RWPE2 (cell line): ENCODE data around the gene SLIT3.

Source experiments
- ATAC-seq: fragments of 200-7000 bp; cut with Tn5 transposase; 3 replicates; pipeline ENCODE4 v1.9.1; 2021; ENCODE audit warnings: low read depth
- DNase-seq: peaks from one replicate; pipeline ENCODE4 v3.0.0-alpha.2; 2020; ENCODE audit warnings: low spot score
- H3K27ac ChIP-seq: fragments of 450-650 bp; 2 replicates; pipeline ENCODE4 v1.5.1; 2017; ENCODE audit warnings: mild to moderate bottlenecking; ENCODE audit not compliant: poor library complexity, severe bottlenecking
- H3K27me3 ChIP-seq: fragments of 250-450 bp; sonication (Bioruptor Pico); 2 replicates; pipeline ENCODE4 v1.5.1; 2021; ENCODE audit warnings: mild to moderate bottlenecking, moderate library complexity; ENCODE audit not compliant: insufficient read depth, poor library complexity, severe bottlenecking
- H3K36me3 ChIP-seq: fragments of 250-450 bp; sonication (Bioruptor Pico); 2 replicates; pipeline ENCODE4 v1.5.1; 2020; ENCODE audit warnings: low read depth, mild to moderate bottlenecking, moderate library complexity
- H3K4me1 ChIP-seq: fragments of 250-450 bp; sonication (Bioruptor Pico); 2 replicates; pipeline ENCODE4 v1.5.1; 2021; ENCODE audit warnings: mild to moderate bottlenecking, moderate library complexity; ENCODE audit not compliant: insufficient read depth, poor library complexity, severe bottlenecking
- H3K4me3 ChIP-seq: fragments of 250-450 bp; sonication (Bioruptor Pico); 2 replicates; pipeline ENCODE4 v1.5.1; 2021; ENCODE audit warnings: mild to moderate bottlenecking, moderate library complexity; ENCODE audit not compliant: severe bottlenecking
- H3K9me3 ChIP-seq: fragments of 250-450 bp; sonication (Bioruptor Pico); 2 replicates; pipeline ENCODE4 v1.5.1; 2021; ENCODE audit warnings: mild to moderate bottlenecking, moderate library complexity; ENCODE audit not compliant: severe bottlenecking
- TF ChIP-seq, protein P1 (sequence below): fragments of 450-650 bp; IDR thresholded peaks from one replicate; pipeline ENCODE4 v1.5.1; 2017; ENCODE audit warnings: mild to moderate bottlenecking, moderate library complexity; ENCODE audit not compliant: poor library complexity, severe bottlenecking

The SLIT3 gene

GRCh38 chr5:169201597-169201996, 99.3 kb downstream of the SLIT3 start:
- no peaks in the 10 kb centered on the region for H3K27me3 ChIP-seq
- no peaks in the 10 kb centered on the region for H3K36me3 ChIP-seq
- no peak overlapping the region for H3K4me3 ChIP-seq
- ATAC-seq (no peak), DNase-seq (no peak)
- no peaks in the 10 kb centered on the region for H3K4me1 ChIP-seq
- H3K9me3 ChIP-seq: no peaks in the 10 kb centered on the region
- H3K27ac ChIP-seq: no peak overlapping the region
- TF ChIP-seq, protein P1, sequence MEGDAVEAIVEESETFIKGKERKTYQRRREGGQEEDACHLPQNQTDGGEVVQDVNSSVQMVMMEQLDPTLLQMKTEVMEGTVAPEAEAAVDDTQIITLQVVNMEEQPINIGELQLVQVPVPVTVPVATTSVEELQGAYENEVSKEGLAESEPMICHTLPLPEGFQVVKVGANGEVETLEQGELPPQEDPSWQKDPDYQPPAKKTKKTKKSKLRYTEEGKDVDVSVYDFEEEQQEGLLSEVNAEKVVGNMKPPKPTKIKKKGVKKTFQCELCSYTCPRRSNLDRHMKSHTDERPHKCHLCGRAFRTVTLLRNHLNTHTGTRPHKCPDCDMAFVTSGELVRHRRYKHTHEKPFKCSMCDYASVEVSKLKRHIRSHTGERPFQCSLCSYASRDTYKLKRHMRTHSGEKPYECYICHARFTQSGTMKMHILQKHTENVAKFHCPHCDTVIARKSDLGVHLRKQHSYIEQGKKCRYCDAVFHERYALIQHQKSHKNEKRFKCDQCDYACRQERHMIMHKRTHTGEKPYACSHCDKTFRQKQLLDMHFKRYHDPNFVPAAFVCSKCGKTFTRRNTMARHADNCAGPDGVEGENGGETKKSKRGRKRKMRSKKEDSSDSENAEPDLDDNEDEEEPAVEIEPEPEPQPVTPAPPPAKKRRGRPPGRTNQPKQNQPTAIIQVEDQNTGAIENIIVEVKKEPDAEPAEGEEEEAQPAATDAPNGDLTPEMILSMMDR: no peak

GRCh38 chr5:169200125-169200778, 100.7 kb downstream of the SLIT3 start:
- H3K4me3 ChIP-seq: no peak overlapping the region
- H3K36me3 ChIP-seq: no peaks in the 10 kb centered on the region
- no peaks in the 10 kb centered on the region for H3K27me3 ChIP-seq
- H3K9me3 ChIP-seq: no peaks in the 10 kb centered on the region
- H3K4me1 ChIP-seq: no peaks in the 10 kb centered on the region
- no peak overlapping the region for H3K27ac ChIP-seq
- TF ChIP-seq, protein P1: no peak
- ATAC-seq (no peak), DNase-seq (no peak)

DNA sequence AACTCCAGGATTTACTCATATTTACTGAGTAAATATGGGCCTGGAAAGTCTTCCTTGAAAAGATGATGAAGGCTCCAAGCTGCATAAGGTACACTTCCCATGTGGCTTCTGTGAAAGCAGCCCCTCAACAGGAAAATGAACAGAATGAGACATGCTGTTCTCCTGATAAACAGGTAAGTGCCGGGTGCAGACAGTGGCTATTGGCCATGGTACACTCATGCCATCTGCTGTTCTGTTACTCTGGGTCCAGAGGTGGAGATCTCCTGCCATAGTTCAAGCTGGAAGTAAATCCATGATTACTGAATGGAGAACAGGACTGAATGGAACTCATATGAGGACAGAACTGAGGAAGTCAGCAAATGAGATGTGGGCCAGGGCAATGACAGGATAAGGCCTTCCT, 103.6 kb downstream of the SLIT3 start:
- Histone ChIP-seq H3K9me3 (no peaks in the 10 kb centered on the region), H3K4me1 (no peaks in the 10 kb centered on the region), H3K27me3 (no peaks in the 10 kb centered on the region), H3K36me3 (no peaks in the 10 kb centered on the region), H3K27ac (no peak overlapping the region), H3K4me3 (no peak overlapping the region)
- TF ChIP-seq, protein P1: peak; percentile 63
- peak; percentile 70; the same call in 2 of the 3 replicates for ATAC-seq
- no peak for DNase-seq

DNA sequence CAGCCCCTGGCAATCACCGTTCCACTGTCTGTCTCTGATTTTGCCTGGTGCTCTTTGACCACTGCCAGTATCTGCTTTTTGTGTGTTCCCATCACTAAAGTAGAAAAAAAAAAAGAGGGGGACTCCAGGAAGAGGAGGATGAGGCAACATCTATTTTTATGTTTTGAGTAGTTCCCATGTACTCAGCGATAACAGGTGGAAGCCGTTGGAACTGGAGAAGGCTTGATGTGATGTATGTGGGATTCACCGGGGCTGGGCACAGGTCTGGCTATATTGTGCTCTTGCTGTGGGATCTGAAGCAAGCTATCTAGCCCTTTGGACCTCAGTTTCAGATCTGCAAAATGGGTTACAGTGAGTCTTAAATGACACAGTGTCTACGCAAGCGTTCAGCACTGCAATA, 104.9 kb downstream of the SLIT3 start:
- ATAC-seq: no peak
- H3K4me1 ChIP-seq: no peaks in the 10 kb centered on the region
- no peaks in the 10 kb centered on the region for H3K9me3 ChIP-seq
- H3K27me3 ChIP-seq: no peaks in the 10 kb centered on the region
- no peaks in the 10 kb centered on the region for H3K36me3 ChIP-seq
- no peak overlapping the region for H3K27ac ChIP-seq
- H3K4me3 ChIP-seq: no peak overlapping the region
- TF ChIP-seq, protein P1: no peak
- no peak for DNase-seq

- TF ChIP-seq, protein P1: no peak
- ATAC-seq (no peak), DNase-seq (no peak)
- Histone ChIP-seq H3K4me1 (no peaks in the 10 kb centered on the region), H3K36me3 (no peaks in the 10 kb centered on the region), H3K27me3 (no peaks in the 10 kb centered on the region), H3K27ac (no peak overlapping the region), H3K4me3 (no peak overlapping the region), H3K9me3 (no peaks in the 10 kb centered on the region)
Measured at GRCh38 chr5:169195601-169196000, 105.3 kb downstream of the SLIT3 start.
